Measurements from ENCODE around the gene FLG2.
"Not testable (repeated sequence)": the region's sequence is repeated elsewhere in the genome, so short reads cannot be mapped to it uniquely, and the experiment has no call there.

Gene FLG2

DNA sequence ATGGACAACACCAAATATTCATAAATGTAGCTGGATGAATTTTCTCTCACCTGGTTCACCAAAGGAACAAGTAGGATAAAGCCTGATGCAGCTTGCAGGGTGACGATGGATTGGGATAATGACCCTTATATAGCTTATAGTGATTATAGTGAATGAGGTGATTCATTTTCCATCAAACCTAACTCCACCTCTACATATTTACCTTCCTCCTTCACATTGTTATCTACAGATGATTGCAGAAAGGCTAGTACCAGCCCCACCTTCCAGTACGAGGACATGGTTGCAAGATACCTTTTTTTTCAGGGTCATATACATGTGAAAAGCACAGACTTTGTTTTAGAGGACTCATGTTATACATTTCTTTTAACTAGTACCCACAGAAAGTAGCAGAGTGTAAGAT lies at the start of gene FLG2:
FLG2 (minus strand) TSS at position 101 of the 400 bp plus-strand sequence. CDS start 1,122 bp downstream, outside the sequence.
- DNase-seq: no peak

DNA sequence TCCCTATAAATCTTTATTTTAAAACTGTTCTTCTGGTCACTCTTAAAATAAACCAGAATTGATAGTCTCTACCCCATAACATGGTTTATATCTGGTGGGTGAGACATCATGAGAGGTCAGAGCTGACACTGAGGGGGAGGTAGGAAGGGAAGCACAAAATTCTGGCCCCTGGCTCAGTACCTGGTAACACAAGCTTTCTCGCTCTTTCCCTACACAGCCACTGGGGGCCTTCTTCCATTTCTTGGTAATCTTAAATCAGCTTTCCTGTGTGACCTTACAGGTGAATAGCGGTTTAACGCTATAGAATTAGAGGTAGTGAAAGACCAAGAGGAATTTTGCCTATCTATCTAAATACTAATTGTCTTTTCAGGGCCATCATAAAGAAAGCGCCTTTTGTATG lies 48.9 kb upstream of the FLG2 start:
- no peak for DNase-seq

DNA sequence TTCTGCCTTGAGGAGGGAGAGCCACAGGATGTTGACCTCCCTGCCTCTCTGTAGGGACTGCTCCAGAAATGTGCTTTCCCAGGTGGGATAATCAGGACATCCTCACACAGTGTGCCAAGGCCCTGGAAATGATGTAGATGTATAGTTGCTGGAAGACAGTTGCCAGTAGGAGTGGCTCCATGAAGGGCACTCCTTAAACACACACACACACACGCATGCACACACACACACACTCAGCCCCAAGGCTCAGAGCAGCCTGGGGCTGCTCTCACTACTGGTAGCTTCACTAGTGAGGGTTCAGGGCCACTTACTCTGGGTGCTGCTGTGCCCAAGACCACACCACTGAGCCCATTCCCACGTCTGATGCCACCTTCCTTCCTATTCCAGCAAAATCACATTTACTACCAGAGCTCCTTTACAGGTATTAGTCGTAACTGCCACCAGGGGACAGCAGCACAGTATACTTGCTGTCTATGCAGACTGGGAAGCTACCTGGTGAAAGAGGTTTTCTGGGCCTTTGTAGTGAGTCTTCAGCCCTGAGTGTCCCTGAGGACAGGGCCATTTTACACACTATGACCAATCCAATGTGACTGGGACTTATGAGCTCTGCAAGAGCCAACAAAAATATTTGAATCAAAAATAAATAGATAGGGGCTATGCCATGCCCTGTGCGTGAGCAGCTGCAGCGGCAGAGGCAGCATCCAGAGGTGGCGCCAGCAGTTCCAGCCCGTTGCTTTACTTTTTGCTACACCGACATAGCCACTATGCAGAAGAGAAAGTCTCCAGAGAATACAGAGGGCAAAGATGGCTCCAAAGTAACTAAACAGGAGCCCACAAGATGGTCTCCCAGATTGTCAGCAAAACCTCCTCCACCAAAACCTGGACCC lies 39.2 kb upstream of the FLG2 start:
- no peak for DNase-seq

DNA sequence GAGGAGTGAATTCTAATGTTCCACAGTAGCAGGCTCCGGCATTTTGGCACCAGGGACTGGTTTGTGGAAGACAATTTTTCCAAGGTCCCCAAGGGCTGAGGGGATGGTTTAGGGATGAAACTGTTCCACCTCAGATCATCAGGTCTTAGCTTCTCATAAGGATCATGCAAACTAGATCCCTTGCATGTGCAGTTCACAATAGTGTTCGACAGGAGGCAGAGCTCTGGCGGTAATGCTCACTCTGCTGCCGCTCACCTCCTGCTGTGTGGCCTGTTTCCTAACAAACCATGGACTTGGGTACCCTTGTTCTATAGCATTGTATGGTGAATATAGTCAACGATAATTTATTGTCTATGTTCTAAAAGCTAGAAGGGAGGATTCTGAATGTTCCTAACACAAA lies 37.7 kb upstream of the FLG2 start:
- DNase-seq: no peak

DNA sequence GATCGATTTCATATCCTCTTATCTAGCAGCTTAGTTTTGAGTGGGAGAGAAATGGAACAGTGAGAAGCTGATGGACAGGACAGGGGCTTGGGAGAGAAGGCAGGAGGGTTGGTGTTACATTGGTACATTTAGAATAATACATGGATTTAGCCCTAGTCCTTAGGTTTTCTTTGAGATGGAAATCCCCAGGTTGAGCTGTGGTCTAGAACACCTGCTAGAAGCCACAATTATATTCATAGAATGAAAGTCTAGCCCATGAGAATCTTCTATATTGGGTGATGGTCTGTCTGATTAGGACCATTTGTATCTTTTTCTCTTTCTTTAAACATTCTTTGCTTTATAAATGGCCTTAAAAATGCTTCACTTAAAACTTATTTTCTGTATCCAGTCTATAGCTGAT lies 34.3 kb upstream of the FLG2 start:
- DNase-seq: no peak

DNA sequence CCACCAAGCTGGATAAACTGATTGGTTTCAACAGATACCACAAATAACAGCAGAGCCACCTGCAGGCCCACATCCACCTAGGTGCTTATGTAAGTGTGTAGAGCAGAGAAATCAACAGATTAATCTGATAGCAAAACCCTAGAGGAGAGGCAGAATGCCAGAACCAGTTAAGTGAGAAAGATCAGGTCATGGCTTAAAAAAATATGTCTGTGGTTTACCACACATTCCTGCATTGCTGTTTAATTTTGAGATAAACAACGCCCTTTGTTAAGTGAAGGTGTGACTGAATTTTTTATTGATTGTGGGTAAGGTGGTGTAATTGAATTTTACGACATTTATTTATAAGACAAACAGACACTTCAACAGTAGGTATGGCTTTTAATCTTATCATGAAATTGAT lies 33.1 kb upstream of the FLG2 start:
- DNase-seq: no peak

DNA sequence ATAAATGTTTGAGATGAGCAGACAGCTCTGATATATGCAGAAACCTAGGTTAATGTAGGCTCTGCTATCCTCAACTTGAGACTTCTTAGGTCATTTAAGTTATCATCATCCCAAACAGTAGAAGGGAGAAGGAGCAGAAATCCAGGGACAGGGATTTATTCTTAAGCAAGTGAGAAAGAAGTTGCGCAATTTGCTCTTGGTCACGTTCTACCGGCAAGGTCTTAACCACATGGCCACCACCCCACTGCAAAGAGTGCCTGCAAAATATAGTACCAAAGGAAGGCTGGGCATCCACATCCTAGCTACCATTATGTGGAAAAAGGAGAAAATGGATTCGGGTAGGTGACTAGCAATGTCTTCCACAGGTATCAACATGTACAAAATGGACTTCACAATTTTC lies 29.1 kb upstream of the FLG2 start:
- DNase-seq: no peak

DNA sequence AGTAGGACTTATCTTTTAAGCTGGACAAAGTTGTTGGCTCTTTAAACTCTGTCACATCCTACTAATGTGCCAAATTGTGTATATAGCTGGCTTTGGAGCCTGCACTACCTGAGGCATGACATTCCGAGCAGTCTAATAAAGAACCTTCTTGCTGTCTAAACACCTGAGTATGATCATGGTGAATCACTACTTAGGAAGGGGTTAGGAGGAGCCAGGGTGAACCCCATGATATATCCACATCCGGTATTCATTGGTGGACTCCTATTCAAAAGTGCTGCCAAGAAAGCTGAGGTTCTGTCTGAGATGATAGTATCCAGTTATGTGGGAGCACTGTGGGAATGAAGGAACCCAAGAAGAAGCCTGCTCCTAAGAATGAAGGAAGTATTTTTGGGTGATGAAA lies 27.1 kb upstream of the FLG2 start:
- DNase-seq: no peak

DNA sequence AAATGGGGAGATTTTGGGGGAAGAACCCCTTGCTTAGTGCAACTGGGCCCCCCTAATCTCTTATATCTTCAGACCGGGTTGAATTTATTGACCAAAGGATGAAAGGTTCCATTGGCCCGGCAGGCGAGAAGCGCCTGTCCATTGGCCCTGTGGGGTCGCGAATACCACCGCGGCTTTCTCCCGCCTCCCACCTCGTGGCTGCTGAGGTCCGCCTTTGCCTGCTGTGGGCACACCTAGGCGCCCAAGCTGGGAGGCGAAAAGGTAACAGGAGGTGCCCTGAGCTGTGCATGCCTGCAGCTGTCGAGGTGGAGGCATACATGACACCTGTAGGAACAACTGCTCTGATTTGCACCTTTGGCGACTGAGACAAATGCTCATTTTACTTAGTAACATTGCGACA lies 21.1 kb upstream of the FLG2 start:
- DNase-seq: no peak

DNA sequence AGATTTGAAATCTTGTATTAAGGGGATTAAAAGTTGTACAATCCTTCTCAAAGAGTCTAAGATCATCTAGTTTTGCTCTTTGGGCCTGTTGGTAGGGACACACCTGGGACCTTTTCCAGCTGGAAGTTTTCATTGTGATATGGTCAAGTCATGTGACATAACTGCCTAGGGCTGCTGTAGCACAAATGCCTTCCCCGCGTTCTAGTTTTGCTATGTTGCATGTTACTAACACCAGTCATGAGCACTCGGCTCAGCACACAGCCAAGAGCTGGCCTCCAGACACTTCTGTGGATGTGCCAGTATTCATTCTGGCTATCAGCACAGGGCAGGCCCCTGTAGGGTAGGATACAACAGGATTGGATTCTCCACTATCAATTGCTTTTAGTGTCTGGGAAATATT lies 14.6 kb upstream of the FLG2 start:
- DNase-seq: no peak

DNA sequence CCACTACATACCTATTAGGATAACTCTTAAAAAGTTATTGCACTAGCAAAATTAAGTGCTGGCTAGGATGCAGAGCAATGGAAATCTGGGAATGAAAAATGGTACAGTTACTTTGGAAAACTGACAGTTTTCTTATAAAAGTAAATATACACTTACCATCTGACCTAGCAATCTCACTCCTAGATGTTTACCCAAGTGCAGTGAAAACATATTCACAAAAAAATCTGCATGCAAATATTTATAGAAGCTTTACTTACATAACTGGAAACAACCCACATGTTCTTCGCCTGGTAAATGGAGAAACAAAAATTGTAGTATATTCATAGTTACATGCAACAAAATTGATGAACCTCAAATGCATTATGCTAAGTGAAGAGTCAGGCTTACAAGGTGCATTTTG lies 12.9 kb upstream of the FLG2 start:
- DNase-seq: no peak

DNA sequence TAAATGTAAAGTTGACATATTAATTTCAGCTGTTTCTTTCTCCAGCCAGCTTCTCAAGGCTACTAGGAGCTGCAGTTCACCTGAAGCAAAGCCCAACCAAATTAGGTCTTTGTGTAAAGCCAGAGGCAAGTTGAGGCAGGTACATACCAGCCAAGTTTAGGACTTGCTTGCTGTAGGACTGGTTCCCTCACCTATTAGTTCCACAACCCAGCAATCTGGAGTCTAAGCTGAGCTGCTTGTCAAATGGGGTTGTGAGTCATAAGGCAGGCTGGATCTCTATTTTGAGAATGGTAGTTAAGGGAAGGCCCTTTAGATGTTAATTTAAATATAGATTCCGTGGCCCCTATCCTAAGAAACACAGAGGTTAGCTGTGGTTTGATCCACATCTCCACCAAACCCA lies 7.6 kb upstream of the FLG2 start:
- no peak for DNase-seq

DNA sequence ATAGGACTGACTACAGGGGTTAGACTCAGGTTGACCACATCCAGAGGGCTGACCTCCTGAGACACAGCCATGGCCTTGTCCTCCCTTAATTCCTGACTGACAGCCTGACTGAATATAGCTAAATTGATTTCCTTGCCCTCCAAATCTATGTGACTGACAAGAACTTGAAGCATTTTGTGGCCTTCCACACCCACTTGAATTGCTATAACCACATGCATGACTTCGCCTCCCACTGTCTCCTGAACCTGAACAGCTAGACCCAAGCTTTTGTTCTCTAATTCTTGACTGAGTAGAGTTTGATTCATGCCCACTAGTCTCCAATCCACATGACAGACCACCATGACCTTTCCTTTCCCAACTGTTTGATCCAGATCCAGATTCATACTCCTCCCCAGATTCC lies 3.1 kb downstream of the FLG2 start:
- no peak for DNase-seq

DNA sequence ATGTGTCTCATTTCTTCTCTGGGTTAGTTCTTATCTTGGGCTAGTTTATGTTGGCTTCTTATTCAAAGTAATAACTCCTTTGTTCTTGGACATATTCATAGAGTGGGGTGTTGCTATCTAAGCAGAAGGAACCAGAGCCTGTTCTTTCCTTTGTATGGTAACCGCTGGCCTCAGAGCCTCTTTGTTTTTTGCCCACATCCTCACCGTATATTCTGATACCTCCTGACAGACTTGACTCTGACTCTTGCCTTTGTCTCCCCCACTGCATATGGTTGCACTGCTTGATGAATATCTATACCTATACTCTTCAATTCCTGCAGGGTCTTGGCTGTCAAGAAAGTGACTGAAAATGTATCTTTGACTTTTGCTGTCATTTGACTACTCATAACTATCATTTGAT lies 10.2 kb downstream of the FLG2 start:
- DNase-seq: no peak

DNA sequence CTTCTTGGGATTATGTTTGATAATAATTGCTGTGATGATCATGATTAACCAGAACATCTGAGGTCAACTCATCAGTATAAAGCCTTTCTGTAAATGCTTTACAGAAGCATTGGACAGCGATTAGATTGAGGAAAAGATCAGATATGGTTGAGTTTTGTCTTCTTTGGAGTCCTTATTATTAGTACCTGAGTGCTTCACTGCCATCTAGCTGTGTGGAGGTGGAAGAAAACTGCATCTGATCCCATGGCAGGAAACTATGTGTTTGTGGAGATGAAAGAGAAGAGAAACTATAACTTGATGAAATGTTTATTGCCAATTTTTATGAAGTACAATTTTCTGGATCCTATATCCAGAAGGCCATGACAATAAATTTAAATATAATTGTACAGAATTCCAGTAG lies 11.4 kb downstream of the FLG2 start:
- peak; percentile 8 for DNase-seq

DNA sequence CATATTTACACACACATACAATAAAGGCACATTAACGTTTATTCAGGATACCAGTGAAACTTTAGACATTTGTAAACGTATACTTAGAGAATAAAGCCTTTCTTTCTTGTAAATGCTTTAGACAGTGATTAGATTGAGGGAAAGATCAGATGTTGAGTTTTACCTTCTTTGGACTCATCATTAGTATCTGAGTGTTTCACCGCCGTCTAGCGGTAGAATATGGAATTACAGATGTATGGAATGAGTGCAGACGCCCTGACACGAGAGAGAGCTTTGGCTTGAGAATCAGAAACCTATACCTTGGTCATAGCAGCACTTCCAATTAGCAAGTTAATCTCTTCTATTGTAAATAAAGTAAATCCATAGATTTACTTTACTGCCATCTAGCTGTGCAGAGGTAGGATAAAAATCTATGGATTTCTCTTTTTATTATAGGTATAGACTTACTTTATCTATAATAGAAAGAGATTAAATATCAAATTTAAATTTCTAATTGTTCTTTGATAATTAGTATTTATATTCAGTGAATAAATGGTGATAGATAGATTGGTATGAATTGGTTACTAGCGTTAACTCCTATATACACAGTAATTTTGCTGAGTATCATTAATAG lies 12.6 kb downstream of the FLG2 start:
- DNase-seq: peak; percentile 75

DNA sequence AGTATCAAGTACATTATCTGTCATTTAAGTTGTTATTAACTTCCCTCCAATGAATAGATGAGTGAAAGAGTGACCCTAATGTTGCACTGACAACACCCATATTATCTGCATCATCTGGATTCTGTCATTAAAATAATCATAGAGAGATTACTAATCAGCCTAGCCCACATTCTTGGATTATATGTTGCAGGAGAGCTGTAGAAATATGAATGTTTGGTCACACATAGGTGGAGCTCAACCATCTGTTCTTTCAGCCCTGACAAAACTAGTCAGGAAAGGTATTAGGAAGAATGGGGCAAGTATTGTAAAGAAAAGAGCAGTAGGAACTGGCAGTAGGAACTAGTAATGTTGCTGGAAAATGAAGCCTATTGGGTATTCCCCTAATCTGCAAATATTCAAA lies 15.4 kb downstream of the FLG2 start:
- DNase-seq: no peak

DNA sequence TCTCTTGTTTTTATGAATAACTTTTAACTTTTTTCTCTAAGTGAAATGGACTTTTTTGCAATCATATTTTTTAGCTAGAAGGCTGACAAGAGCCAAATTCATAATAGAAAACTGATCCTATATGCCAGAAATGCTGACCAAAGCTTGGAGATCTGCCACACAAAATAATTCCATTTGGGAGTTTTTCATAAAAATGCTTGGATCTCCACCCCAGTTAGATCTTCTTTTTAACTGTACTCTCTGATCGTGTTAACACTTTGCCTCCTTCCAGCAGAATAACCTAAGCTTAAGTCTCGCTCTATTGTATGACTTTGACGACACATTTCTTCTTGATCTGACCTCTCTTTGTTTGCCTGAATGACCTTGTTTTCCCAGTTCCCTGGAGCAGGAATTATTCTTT lies 16.8 kb downstream of the FLG2 start:
- no peak for DNase-seq

DNA sequence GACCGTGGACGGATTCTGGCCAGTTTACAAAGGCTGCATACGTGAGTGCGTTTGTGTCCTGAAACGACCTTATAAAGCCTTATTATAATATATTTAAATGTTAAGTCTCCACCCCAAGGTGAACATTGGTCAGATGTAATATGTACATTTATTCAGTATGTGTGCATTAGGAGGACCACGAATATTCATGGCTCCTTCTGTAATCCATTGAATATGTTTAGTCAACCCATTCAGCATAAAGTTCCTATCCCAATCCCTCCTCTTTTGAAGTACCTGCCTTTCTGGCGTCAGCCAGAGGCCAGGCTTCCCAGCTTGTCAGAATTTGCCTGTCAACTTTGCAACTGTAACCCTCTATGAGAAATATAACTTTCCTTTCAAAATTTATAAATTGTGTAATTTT lies 24.4 kb downstream of the FLG2 start:
- no peak for DNase-seq

DNA sequence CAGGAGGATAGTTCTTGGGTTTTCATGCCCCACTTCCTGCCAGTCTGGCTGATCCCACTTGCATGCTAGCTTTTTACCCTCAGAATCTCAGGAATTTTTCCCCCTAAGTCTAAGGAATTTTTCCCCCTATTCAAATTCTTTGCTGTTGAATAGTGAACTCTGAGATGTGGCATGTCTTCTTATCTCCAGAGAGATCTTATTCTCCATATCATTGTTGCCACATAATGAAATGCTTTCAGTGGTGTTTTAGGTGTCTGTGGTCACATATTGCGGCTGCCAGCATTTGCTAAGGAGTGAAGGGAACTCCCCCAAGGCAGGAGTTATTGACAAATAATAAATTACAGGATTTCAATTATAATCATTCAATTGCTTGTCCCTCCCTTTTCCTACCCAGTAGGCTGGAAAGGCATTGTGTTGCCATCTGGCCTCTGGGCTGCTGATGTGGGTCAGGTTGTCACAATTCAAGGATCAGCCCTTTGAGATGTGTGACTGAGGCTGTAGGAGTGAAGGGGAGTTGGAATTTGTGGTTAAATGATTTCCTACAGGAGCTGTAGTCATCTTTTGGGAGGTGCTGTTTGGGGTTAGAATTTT lies 30.9 kb downstream of the FLG2 start:
- DNase-seq: no peak

DNA sequence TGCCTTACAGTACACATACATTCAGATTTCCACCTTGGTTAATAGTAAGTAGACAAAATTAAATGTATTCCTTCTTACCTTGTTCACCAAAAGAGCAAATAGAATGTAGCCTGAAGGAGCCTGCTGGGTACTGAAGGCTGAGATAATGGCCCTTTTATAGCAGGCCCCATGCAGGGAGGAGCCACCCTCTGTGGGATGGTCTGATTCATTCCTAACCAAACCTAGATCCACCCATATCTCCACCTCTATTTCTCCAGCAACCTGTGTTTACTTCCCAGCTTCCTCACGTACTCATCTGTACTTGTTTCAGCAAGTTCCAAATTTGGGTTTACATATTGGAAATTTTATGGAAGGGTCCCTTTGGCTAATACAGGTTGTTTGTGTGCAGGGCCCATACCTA lies 34.7 kb downstream of the FLG2 start, which contains the start of gene FLG:
FLG (minus strand) TSS at position 129 of the 400 bp plus-strand sequence. CDS start 9,783 bp downstream, outside the sequence.
- DNase-seq: no peak

DNA sequence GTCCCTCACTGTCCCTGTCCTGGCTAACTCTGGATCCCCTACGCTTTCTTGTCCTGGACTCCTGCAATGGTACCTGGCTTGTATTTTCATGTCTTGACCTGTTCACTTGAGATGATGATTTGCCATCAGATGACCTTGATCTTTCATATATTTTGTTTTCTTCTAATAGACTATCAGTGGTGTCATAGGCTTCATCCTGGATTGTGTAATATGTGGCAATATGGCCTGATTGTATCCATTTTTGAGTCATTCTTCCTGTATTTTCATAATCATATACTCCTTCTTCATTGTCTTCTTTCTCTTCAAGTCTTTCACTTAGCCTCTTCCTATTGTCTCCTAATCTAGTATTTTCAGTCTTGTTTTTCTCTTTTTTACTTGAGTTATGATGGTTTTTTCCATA lies 45.8 kb downstream of the FLG2 start:
- no peak for DNase-seq

DNA sequence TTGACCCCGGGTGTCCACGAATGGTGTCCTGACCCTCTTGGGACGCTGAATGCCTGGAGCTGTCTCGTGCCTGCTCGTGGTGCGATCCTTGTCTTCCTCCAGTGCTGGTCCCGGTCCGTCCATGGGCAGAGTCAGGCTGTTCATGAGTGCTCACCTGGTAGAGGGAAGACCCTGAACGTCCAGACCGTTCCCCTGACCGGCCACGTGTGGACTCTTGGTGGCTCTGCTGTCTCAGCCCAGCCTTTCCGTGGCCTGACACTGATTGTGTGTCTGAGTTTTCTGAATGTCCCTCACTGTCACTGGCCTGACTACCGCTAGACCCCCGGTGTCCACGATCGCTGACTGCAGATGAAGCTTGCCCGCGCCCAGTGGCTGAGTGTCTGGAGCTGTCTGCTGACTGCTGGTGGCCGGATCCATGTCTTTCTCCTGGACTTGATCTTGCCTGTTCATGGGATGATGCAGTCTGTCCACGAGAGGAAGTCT lies 46.4 kb downstream of the FLG2 start:
- DNase-seq: no peak

DNA sequence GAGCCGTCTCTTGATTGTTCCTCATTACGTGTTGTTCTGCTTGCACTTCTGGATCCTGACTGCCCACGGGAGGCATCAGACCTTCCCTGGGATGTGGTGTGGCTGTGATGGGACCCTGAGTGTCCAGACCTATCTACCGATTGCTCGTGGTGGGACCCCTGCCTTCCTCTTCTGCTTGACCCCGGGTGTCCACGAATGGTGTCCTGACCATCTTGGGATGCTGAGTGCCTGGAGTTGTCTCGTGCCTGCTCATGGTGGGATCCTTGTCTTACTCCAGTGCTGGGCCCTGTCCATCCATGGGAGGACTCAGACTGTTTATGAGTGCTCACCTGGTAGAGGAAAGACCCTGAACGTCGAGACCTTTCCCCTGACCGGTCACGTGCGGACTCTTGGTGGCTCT lies 47.6 kb downstream of the FLG2 start:
- DNase-seq: not testable (repeated sequence)

Data from activated CD4-positive, alpha-beta T cell treated with anti-CD3 and anti-CD28 coated beads, Interleukin-10, Interleukin-2, amounts not matched to agents 100 ng/mL and 50 ng/mL, durations not matched to agents 16 hours and 8 hours (primary cell).